Measurements from ENCODE around the gene ADAMTS12. TPM values are rescaled to one million over a fixed set of nuclear protein-coding genes. Genes with fewer than 3 reads are reported as not detected.

The ADAMTS12 gene
- total RNA-seq, 1 experiment from 2014 or later = 6.2 TPM

DNA sequence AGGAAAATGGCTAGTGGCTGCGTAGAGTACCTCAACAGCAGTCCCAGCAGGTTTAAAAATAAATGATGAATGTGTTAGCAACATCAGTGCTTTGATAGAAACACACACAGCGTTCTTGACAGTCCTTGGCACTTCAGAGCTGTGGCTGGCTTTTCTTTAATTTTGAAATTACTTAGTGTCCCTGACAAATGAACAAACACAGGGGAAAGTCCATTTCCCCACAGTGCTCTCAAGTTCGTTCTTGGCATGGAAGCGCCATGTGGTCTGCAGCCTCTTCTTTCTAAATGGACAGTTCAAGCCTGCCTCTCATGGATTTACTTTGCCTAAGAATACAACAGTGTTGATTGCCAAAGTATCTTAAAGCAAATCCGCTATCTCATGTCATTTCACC is 102.2 kb downstream of the ADAMTS12 start:
- H3K56ac ChIP-seq (ENCODE audit: insufficient read length, low read depth, low read length) = no peak overlapping the region
- H3K79me1 ChIP-seq (ENCODE audit: insufficient read depth, low read depth, low read length, poor library complexity, severe bottlenecking) = no peaks in the 10 kb centered on the region
- Mint-ChIP-seq H3K9me3 (peaks cover 11% of the 10 kb centered on the region in 2 experiments), H3K4me3 (no peak overlapping the region), H3K36me3 (ENCODE audit: insufficient read depth in 1 of 3, low read depth in 3 of 3) (peaks cover 8 to 14% (median 9%) of the 10 kb centered on the region in 3 experiments; a peak in 6 of 7 replicates), H3K27me3 (ENCODE audit: low read depth) (no peaks in the 10 kb centered on the region), H3K27ac (no peak overlapping the region), H3K4me1 (peaks cover 8 to 11% of the 10 kb centered on the region in 2 experiments)
- no peak overlapping the region for H3K23ac ChIP-seq (ENCODE audit: insufficient read length, low read depth, low read length)
- H2BK20ac ChIP-seq (ENCODE audit: low read depth, low read length, poor library complexity, severe bottlenecking) = no peak overlapping the region
- H4K5ac ChIP-seq (ENCODE audit: insufficient read length, low read depth, low read length) = no peak overlapping the region
- TF ChIP-seq, protein P1, sequence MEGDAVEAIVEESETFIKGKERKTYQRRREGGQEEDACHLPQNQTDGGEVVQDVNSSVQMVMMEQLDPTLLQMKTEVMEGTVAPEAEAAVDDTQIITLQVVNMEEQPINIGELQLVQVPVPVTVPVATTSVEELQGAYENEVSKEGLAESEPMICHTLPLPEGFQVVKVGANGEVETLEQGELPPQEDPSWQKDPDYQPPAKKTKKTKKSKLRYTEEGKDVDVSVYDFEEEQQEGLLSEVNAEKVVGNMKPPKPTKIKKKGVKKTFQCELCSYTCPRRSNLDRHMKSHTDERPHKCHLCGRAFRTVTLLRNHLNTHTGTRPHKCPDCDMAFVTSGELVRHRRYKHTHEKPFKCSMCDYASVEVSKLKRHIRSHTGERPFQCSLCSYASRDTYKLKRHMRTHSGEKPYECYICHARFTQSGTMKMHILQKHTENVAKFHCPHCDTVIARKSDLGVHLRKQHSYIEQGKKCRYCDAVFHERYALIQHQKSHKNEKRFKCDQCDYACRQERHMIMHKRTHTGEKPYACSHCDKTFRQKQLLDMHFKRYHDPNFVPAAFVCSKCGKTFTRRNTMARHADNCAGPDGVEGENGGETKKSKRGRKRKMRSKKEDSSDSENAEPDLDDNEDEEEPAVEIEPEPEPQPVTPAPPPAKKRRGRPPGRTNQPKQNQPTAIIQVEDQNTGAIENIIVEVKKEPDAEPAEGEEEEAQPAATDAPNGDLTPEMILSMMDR (conservative IDR thresholded peaks at IDR 0.05) = no peak
- DNase-seq = no peak
- no peak overlapping the region for H2BK120ac ChIP-seq (ENCODE audit: low read depth, low read length, poor library complexity, severe bottlenecking)
- no peak overlapping the region for H2BK15ac ChIP-seq (ENCODE audit: low read depth, low read length)
- H4K20me1 ChIP-seq (ENCODE audit: control insufficient read depth, insufficient read depth, insufficient read length) = no peaks in the 10 kb centered on the region
- no peak overlapping the region for H3K4ac ChIP-seq (ENCODE audit: low read depth, low read length)
- no peak overlapping the region for H2BK5ac ChIP-seq (ENCODE audit: insufficient read length, low read length)
- H3K23me2 ChIP-seq (ENCODE audit: insufficient read length, low read depth, low read length, poor library complexity, severe bottlenecking) = no peaks in the 10 kb centered on the region
- WGBS (ENCODE audit: extremely low coverage, insufficient read length, low lambda C conversion rate) = no CpG with 5 or more reads among the region's 5 CpGs
- no peaks in the 10 kb centered on the region for H3K4me1 ChIP-seq (ENCODE audit: insufficient read depth, low read length)
- no peak overlapping the region for H4K8ac ChIP-seq (replicated peaks; ENCODE audit: insufficient read length, low read depth, low read length)
- H3K18ac ChIP-seq (ENCODE audit: insufficient read length, low read depth, low read length) = no peak overlapping the region
- H2BK12ac ChIP-seq (ENCODE audit: insufficient read length, low read depth, low read length) = no peak overlapping the region
- H3K9ac ChIP-seq (ENCODE audit: extremely low read depth, insufficient read length, low read length) = no peak overlapping the region
- no peak overlapping the region for H2AFZ ChIP-seq (ENCODE audit: low read length)
- H2AK5ac ChIP-seq (ENCODE audit: insufficient read length, low read length) = no peak overlapping the region
- H4K91ac ChIP-seq (ENCODE audit: insufficient read length, low read depth, low read length) = no peak overlapping the region
- H3T11ph ChIP-seq (ENCODE audit: low read length) = no peak overlapping the region
- H3K27me3 ChIP-seq (ENCODE audit: insufficient read depth, low read length) = no peaks in the 10 kb centered on the region
- H3K27ac ChIP-seq (ENCODE audit: insufficient read length, low read depth, low read length) = no peak overlapping the region
- no peaks in the 10 kb centered on the region; the same call in 1 of the 2 replicates for H3K79me2 ChIP-seq (ENCODE audit: insufficient read depth, low read length)
- no peak overlapping the region for H3K4me2 ChIP-seq (ENCODE audit: insufficient read depth, insufficient read length, low read length)
- H3K14ac ChIP-seq (ENCODE audit: insufficient read depth, low read length) = no peak overlapping the region
- H3K9me3 ChIP-seq (ENCODE audit: control insufficient read depth, low read depth, low read length) = no peaks in the 10 kb centered on the region

Data from H9 (cell line).